GM18520 (cell line): ENCODE data around the gene SIM1.
A peak's percentile ranks its signal among the peaks of the same experiment; 100 is the strongest.

Source experiments
- ATAC-seq: cut with Tn5 transposase; IDR thresholded peaks from one replicate; pipeline ENCODE4 v1.9.1; 2021; ENCODE audit not compliant: unreplicated experiment

The SIM1 gene

GRCh38 chr6:100464903-100465700 lies at the start of gene SIM1:
Gene SIM1 (minus strand): TSS chr6:100464921. CDS start chr6:100463468, 1,453 bp downstream.
- no peak for ATAC-seq

GRCh38 chr6:100512203-100512862 lies 47.6 kb upstream of the SIM1 start:
- no peak for ATAC-seq

GRCh38 chr6:100509101-100509500 lies 44.4 kb upstream of the SIM1 start:
- no peak for ATAC-seq

DNA sequence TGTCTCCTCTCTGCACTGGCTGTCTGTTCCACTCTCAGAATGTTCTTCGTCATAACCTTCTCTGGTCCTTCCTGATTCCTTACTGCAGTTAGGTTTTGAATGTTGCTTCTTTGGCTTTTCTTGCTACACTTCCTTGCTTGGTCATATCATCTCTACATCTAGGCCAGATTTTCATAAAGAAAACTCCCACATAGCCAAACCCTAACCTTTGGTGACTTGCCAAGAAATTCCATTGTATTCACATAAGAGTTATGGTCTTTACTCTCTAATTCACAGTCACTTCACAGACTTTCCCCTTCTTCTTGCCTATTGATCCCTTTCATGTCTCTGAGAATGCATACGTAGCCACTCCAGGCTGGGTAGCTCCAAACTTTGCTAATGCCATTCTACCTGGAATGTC lies 41.9 kb upstream of the SIM1 start:
- no peak for ATAC-seq

GRCh38 chr6:100504786-100505737 lies 40.3 kb upstream of the SIM1 start:
- no peak for ATAC-seq

DNA sequence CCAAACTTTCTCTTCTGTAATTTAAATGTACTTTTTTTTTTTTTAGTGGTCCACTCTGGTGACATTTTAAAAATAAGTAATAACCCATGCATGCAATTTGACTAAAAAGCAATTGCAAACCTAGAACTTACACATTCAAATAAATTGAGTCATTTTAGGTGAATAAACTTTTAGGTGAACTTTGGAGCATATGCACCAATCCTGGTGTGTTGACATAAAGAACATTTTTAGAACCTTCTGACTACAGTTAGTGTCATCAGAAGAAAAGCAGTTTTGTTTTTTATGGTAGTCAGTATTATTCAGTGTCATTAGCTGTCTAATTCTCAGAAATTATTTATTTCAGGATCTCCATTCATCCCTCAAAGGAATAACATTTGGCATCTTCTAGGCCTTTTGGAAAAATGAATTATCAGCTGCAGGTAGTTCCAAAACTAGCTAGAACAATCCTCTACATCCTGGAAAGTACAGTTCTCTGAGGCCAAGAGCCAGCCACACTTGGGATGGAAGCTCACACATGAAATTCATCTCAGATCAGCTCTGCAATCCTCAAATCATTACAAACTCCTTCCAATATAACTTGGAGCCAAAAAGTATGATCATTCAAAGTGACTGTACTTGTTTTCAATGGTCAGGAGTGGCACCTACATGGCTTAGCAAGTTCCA lies 38.5 kb upstream of the SIM1 start:
- no peak for ATAC-seq

- no peak for ATAC-seq
These were observed 28.6 kb upstream of the SIM1 start for GRCh38 chr6:100493206-100493888.

DNA sequence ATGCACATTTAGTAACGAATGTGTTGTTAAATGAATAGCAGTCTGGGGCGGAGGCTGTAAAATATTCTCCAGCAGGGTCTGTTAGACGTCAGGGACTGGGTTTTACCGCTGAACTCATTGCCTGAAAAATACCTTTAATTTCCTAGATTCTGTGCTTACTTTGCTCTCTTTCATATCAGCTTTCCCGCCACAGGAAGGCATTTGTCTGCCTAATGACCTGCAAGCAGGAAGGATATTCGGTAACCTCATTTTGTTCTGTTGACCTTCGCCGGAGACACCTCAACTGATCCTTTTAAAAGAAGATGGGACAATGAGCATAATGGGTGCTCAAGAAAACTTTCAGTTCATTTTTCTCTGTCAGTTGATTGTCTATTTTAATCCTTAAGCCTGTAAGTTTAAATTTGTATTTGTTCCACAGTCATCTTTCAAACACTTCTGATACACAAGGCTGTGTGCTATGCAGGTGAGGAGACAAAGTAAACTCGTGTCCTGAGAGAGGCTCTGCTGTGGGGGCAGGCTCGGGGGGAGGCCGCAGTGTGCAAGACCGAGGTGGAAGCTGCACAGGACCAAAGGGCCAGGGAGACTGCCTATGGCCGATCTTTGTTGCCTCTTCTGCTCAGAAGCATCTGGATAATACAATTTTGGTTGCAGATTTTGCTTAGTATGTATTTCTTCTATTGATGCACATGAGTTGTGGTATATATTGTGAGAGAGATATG lies 27.4 kb upstream of the SIM1 start:
- ATAC-seq: no peak

DNA sequence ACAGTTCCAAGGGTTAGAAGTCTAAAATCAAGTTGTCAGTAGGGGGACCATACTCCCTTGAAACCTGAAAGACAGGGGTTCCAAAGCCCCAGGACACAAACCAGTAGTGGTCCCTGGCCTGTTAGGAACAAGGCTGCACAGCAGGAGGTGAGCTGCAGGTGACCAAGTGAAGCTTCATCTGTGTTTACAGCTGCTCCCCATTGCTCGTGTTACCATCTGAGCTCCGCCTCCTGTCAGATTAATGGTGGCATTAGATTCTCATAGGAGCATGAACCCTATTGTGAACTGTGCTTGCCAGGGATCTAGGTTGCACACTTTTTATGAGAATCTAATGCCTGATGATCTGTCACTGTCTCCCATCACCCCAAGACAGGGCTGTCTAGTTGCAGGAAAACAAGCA lies 25.3 kb upstream of the SIM1 start:
- no peak for ATAC-seq

GRCh38 chr6:100488244-100488643 lies 23.5 kb upstream of the SIM1 start:
- ATAC-seq: peak; percentile 26

DNA sequence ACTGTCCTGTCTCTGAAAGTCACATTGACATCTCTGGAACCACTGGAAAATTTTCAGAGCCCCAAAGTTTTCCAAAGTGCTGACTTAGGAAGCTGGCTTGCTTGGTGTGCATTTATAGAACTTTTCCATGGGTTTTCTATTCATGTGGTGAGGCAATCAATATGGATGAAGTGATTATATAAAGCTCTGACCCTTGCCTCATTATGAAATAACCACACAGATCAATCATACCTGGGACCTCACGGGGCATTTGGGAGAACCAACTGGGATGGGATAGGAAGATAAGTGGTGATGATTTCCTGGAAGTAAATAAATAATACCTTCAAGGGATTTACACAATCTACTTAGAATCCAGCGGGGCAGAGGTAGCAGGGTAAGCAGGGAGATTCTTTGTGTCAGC lies 22.9 kb upstream of the SIM1 start:
- ATAC-seq: no peak

DNA sequence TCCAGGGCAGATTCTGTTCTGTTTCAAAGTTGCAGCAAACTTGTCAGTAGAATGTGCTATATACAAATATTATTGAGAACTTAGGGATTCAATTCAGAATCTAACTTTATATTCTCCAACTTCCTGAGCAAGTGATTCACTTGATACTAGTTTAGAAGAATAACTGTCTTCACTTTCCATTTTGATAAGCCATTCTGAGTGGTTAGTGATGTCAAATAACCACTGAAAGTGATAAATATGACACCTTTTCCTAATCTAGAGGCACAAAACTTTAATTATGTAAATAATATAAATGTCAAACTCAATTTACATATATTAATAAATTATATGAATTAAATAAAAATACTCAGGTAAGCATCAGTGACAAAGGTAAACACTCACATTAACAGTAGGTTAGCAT lies 20.5 kb upstream of the SIM1 start:
- no peak for ATAC-seq

GRCh38 chr6:100484474-100484873 lies 19.8 kb upstream of the SIM1 start:
- ATAC-seq: peak; percentile 53

GRCh38 chr6:100482698-100483097 lies 18.0 kb upstream of the SIM1 start:
- ATAC-seq: no peak

- peak; percentile 22 for ATAC-seq
These were observed 14.7 kb upstream of the SIM1 start for GRCh38 chr6:100479179-100480035.

DNA sequence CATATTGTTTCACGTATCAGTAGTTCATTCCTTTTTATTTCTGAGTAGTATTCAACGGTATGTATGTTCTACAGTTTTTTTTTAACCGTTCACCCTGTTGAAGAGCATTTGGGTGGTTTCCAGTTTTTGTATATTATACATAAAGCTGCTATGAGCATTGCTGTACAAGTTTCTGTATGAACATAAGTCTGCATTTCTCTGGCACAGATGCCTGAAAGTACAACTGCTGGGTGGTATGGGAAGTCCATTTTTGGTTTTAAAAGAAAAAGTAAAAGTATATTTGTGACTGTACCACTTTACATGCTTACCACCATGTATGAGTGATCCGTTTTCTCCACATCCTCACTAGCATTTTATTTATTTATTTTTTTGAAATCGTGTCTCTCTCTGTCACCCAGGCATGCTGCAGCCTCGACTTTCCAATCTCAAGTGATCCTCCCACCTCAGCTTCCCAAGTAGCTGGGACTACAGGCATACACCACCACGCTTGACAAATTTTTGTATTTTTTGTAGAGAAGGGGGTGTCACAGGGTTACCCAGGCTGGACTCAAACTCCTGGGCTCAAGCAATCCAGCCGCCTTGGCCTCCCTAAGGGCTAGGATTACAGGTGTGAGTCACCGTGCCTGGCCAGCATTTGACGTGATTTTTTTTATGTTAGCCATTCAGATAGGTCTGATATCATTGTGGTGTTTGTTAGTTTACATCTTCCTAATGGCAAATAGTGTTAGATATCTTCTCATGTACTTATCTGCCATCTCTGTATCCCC lies 11.0 kb upstream of the SIM1 start:
- ATAC-seq: peak; percentile 86

DNA sequence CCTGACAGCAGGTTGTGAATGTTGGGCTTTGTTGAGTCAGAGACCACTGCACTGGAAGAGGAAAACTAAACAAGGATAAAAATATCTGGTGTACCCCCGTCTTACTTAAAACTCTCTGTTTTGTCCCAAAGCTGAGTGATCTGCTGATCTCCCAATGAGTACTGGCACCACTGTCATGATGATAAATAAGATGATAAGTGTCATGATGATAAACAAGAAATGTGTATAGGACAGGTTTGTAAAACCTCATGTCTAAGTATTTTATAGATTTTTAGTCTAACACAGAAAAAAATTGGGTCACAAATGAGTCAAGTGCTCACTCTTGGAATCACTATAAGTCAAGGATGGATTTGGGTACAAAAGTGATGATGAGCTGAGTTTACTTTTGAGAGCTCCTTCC lies 8.5 kb upstream of the SIM1 start:
- no peak for ATAC-seq

DNA sequence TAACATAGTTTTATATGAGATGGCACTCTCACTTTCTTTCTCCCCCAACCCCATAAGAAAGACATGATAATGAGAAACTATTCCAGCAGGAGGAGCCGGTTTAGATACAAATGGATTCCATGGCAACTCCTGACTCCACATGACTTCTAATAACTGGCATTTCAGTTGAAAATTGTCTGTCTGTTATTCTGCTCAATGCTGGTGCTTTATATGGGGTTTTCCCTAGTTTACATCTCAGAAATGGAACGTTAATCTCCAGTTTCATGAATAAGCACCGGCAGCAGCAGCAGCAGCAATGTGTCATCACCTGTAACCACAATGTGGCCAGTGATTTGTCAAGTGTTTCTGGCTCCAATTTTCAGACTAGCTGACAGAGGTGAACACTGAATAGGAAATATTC lies 8.0 kb upstream of the SIM1 start:
- ATAC-seq: peak; percentile 73
